ENCODE measurements around the gene SNAI1. TPM values are rescaled to one million over a fixed set of nuclear protein-coding genes. Genes with fewer than 3 reads are reported as not detected.
A peak's percentile ranks its signal among the peaks of the same experiment; 100 is the strongest.
"Not testable (repeated sequence)": the region's sequence is repeated elsewhere in the genome, so short reads cannot be mapped to it uniquely, and the experiment has no call there.

SNAI1 gene
- total and polyA plus RNA-seq, 8 donors = 0.31 to 2.9 (median 0.98) TPM

DNA sequence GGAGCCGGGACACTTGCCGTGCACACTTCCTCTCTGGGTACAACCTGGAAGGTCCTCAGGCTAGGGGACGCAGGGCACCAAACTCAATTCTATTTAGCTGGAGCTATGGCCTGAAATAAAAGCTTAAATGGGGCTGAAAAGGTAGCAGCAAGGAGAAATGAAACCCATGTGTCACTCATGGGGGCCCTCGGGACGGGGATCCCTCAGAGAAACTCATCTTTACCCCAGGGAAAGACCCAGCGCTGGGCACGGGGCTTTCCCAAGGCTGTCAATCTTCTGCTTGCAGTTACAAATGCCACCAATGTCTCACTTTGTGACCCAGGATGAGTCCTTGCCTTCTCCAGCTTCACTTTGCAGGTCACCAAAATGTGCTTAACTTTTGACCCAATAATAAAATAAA lies 16.5 kb downstream of the SNAI1 start:
- Histone ChIP-seq H3K4me3 (no peak overlapping the region), H3K4me1 (no peaks in the 10 kb centered on the region), H3K27me3 (no peaks in the 10 kb centered on the region), H3K36me3 (no peaks in the 10 kb centered on the region), H3K9me3 (no peaks in the 10 kb centered on the region), H3K27ac (no peak overlapping the region)
- no peak for ATAC-seq
- DNase-seq = no peak
- TF ChIP-seq, protein P1, sequence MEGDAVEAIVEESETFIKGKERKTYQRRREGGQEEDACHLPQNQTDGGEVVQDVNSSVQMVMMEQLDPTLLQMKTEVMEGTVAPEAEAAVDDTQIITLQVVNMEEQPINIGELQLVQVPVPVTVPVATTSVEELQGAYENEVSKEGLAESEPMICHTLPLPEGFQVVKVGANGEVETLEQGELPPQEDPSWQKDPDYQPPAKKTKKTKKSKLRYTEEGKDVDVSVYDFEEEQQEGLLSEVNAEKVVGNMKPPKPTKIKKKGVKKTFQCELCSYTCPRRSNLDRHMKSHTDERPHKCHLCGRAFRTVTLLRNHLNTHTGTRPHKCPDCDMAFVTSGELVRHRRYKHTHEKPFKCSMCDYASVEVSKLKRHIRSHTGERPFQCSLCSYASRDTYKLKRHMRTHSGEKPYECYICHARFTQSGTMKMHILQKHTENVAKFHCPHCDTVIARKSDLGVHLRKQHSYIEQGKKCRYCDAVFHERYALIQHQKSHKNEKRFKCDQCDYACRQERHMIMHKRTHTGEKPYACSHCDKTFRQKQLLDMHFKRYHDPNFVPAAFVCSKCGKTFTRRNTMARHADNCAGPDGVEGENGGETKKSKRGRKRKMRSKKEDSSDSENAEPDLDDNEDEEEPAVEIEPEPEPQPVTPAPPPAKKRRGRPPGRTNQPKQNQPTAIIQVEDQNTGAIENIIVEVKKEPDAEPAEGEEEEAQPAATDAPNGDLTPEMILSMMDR (IDR thresholded peaks at IDR 0.05) = no peak
- intact Hi-C loops (cut with DNase I) = no loop called here
- FAIRE-seq = no peak
- WGBS, 2 donors = 72 to 75% methylated on average over 7 of the region's 7 CpGs

DNA sequence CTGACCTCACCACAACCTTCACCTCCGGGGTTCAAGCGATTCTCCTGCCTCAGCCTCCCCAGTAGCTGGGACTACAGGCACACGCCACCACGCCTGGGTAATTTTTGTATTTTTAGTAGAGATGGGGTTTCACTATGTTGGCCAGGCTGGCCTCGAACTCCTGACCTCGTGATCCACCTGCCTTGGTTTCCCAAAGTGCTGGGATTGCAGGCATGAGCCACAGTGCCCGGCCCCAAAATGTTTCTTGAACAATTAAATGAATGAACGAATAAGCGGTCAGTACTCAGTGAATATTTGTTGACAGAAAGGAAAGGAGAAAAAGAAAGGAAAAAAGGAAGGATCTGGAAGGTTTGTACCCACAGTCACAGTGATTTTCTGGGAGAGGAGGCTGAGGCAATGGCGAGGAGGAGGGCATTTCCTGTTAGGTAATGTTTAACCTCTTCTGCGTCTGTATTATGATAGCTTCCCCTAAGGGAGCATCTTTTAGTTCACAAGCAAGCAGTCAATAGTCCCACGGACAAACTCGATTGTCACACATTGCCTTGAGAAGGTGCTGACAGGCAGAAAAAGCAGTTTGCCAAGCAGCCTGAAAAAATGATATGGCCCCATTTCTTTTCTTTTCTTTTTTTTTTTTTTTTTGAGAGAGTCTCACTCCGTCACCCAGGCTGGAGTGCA lies 17.9 kb downstream of the SNAI1 start:
- H3K27me3 ChIP-seq; intact Hi-C loops (cut with DNase I); H3K4me1 ChIP-seq; DNase-seq; H3K36me3 ChIP-seq; ATAC-seq; H3K27ac ChIP-seq; H3K4me3 ChIP-seq; H3K9me3 ChIP-seq; FAIRE-seq: not testable (repeated sequence)
- WGBS, 2 donors = 58 to 69% methylated on average over 14 of the region's 14 CpGs

DNA sequence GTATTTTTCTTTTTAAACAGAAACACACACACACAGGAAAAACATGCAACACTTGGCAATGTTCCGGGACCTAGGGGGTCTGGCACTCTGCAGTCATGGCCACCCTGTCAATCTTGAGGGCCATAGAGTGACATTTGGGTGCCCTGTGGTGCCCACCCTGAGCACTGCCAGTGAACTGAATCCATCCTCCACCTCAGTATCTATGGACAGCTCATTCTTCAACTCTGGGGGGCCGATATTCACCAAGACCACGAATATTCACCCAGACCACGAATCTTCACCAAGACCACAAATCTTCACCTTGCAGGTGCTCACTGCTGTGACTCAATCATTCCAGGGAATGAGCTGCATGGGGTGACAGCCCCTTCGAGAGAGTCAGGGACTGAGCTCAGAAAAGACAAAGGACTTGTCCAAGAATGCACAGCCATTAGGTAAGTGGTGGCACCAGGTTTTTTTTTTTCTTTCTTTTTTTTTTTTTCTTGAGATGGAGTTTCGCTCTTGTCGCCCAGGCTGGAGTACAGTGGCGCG lies 19.1 kb downstream of the SNAI1 start:
- intact Hi-C loops (cut with DNase I) = no loop called here
- 82 to 84% methylated on average over 9 of the region's 9 CpGs for WGBS, 2 donors
- no peak for DNase-seq

DNA sequence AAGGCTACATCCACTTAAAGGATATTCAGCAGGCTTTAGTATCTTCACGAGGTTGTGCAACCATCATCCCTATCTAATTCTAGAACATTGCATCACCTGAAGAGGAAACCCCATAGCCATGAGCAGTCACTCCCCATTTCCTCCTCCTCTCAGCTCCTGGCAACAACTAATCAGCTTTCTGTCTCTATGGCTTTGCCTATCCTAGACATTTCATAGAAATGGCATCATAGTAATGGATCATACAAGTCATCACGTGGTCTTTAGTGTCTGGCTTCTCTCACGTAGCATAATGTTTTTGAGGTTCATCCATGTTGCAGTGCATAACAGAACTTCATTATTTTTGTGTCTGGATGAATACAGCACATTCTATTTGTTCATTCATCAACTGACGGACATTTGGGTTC lies 20.5 kb downstream of the SNAI1 start:
- Histone ChIP-seq H3K27ac (no peak overlapping the region), H3K4me3 (no peak overlapping the region), H3K27me3 (no peaks in the 10 kb centered on the region), H3K36me3 (no peaks in the 10 kb centered on the region), H3K9me3 (no peaks in the 10 kb centered on the region), H3K4me1 (no peaks in the 10 kb centered on the region)
- TF ChIP-seq, protein P1 (IDR thresholded peaks at IDR 0.05) = no peak
- DNase-seq (no peak), FAIRE-seq (no peak), ATAC-seq (peak in 2 of 4 donors; percentile 48 to 63)
- 79 to 83% methylated on average over 4 of the region's 4 CpGs for WGBS, 2 donors
- intact Hi-C loops (cut with DNase I) = no loop called here

More for the DNA sequence above, 19.1 kb downstream of the SNAI1 start:
- TF ChIP-seq, protein P1 (IDR thresholded peaks at IDR 0.05) = no peak
- Histone ChIP-seq H3K4me3 (no peak overlapping the region), H3K36me3 (no peaks in the 10 kb centered on the region), H3K27me3 (no peaks in the 10 kb centered on the region), H3K27ac (no peak overlapping the region), H3K4me1 (no peaks in the 10 kb centered on the region), H3K9me3 (no peaks in the 10 kb centered on the region)
- no peak for ATAC-seq
- FAIRE-seq = no peak

DNA sequence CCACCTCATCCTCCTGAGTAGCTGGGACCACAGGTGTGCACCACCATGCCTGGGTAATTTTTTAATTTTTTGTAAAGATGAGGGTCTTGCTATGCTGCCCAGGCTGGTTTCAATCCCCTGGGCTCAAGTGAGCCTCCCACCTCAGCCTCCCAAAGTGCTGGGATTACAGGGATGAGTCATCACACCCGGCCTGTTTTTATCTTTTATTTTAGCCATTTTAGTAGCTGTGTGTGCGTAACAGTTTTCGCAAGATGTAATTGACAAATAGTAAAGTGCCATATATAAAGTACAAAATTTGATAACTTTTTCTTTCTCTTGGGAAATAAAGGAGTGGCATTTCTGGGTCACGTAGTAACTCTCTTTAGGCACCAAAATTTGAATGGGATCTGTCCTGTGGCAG lies 21.4 kb downstream of the SNAI1 start:
- FAIRE-seq (no peak), ATAC-seq (no peak), DNase-seq (no peak)
- intact Hi-C loops (cut with DNase I) = no loop called here
- no peaks in the 10 kb centered on the region for H3K36me3 ChIP-seq
- no peaks in the 10 kb centered on the region for H3K9me3 ChIP-seq
- H3K27ac ChIP-seq = no peak overlapping the region
- no peaks in the 10 kb centered on the region for H3K27me3 ChIP-seq
- 83 to 88% methylated on average over 4 of the region's 4 CpGs for WGBS, 2 donors
- no peak overlapping the region for H3K4me3 ChIP-seq
- H3K4me1 ChIP-seq = no peaks in the 10 kb centered on the region
- TF ChIP-seq, protein P1 (IDR thresholded peaks at IDR 0.05) = no peak
